ENCODE results near the gene ARHGEF7. TPM values are rescaled to one million over a fixed set of nuclear protein-coding genes. Genes with fewer than 3 reads are reported as not detected.

The ARHGEF7 gene
- total RNA-seq, 4 donors from 2014 or later = 11.5 to 57.2 (median 36.5) TPM

GRCh38 chr13:111131611-111132010 is 16.5 kb downstream of the ARHGEF7 start:
- WGBS, 2 donors = 60 to 61% methylated on average over 4 of the region's 4 CpGs
- DNase-seq = no peak
- Histone ChIP-seq H3K4me1 (no peaks in the 10 kb centered on the region), H3K36me3 (no peaks in the 10 kb centered on the region), H3K27ac (no peak overlapping the region), H3K4me3 (no peak overlapping the region), H3K27me3 (peaks cover 0 to 3% (median 0%) of the 10 kb centered on the region in 4 donors), H3K9me3 (no peaks in the 10 kb centered on the region)
- TF ChIP-seq, protein P1, sequence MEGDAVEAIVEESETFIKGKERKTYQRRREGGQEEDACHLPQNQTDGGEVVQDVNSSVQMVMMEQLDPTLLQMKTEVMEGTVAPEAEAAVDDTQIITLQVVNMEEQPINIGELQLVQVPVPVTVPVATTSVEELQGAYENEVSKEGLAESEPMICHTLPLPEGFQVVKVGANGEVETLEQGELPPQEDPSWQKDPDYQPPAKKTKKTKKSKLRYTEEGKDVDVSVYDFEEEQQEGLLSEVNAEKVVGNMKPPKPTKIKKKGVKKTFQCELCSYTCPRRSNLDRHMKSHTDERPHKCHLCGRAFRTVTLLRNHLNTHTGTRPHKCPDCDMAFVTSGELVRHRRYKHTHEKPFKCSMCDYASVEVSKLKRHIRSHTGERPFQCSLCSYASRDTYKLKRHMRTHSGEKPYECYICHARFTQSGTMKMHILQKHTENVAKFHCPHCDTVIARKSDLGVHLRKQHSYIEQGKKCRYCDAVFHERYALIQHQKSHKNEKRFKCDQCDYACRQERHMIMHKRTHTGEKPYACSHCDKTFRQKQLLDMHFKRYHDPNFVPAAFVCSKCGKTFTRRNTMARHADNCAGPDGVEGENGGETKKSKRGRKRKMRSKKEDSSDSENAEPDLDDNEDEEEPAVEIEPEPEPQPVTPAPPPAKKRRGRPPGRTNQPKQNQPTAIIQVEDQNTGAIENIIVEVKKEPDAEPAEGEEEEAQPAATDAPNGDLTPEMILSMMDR (IDR thresholded peaks at IDR 0.05) = no peak
- TF ChIP-seq POLR2A (IDR thresholded peaks at IDR 0.05) = no peak
- intact Hi-C loops (cut with DNase I) = no loop called here

- WGBS, 2 donors = 84 to 85% methylated on average over 7 of the region's 7 CpGs
- no peaks in the 10 kb centered on the region for H3K9me3 ChIP-seq
- TF ChIP-seq POLR2A (IDR thresholded peaks at IDR 0.05) = no peak
- TF ChIP-seq, protein P1 (IDR thresholded peaks at IDR 0.05) = no peak
- intact Hi-C loops (cut with DNase I) = no loop called here
- no peak overlapping the region for H3K27ac ChIP-seq
- no peaks in the 10 kb centered on the region for H3K4me1 ChIP-seq
- peaks cover 0 to 2% (median 0%) of the 10 kb centered on the region in 4 donors for H3K27me3 ChIP-seq
- H3K36me3 ChIP-seq = no peaks in the 10 kb centered on the region
- no peak for DNase-seq
- no peak overlapping the region for H3K4me3 ChIP-seq
Observed at GRCh38 chr13:111132948-111133347, 17.8 kb downstream of the ARHGEF7 start.

DNA sequence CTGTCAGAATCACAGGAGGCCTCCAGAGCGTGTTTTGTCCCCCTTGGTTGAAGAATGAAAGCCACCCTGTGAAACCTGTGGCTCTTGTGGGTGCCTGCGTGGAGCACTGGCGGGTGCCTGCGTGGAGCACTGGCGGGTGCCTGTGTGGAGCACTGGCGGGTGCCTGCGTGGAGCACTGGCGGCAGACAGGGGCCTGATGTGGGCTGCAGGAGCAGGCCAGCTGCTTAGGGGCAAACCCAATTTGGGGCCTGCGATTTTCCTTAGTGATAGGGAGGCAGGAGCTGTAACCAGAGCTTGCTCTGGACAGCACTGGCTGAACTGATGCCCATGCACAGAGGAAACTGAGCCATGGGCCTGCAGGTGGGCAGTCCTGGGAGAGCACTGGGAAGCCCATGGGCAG is 24.3 kb downstream of the ARHGEF7 start:
- no peak for TF ChIP-seq POLR2A (IDR thresholded peaks at IDR 0.05)
- TF ChIP-seq, protein P1 (IDR thresholded peaks at IDR 0.05) = no peak
- Histone ChIP-seq H3K36me3 (no peaks in the 10 kb centered on the region), H3K4me3 (no peak overlapping the region), H3K27me3 (peaks cover 0 to 24% (median 0%) of the 10 kb centered on the region in 4 donors), H3K27ac (no peak overlapping the region), H3K4me1 (peaks cover 0 to 5% (median 0%) of the 10 kb centered on the region in 3 donors), H3K9me3 (no peaks in the 10 kb centered on the region)
- intact Hi-C loops (cut with DNase I) = no loop called here
- DNase-seq = no peak
- 69 to 96% methylated on average over 4 to 5 of the region's 9 CpGs for WGBS, 2 donors

DNA sequence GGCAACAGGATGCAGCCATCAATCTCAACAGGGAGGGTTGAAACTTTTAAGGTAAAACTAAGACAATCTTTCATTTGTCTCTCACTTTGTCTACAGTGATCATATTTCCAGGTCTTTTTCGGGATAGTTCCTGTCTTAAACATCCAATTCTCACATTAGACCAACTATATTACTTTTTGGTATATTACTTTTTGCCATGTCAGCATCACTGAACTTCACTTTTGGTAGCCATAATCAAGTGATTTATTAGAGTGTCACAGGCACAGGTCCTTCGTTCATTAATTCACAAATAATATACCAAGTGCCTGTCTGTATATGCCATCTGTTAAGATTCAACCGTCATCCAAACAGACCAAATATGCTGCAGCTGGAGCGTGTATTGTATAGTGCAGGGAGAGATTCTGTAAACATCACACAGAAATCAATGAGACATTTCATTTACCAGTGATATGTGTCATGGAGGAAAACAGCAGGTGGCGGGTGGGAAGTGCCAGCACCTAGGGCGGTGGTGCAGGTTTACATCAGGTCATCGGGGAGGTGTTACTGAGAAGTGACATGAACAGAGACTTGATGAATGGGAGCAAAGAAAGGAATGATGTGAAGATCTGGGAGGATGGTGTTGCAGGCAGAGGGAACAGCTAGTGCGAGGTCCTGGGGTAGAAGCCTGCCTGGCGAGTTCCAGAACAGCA is 24.9 kb downstream of the ARHGEF7 start:
- WGBS, 2 donors = 59 to 61% methylated on average over 9 of the region's 9 CpGs
- intact Hi-C loops (cut with DNase I) = no loop called here
- no peaks in the 10 kb centered on the region for H3K36me3 ChIP-seq
- no peaks in the 10 kb centered on the region for H3K9me3 ChIP-seq
- TF ChIP-seq, protein P1 (IDR thresholded peaks at IDR 0.05) = no peak
- H3K4me1 ChIP-seq = peaks cover 0 to 6% (median 0%) of the 10 kb centered on the region in 3 donors
- H3K27me3 ChIP-seq = peaks cover 0 to 26% (median 0%) of the 10 kb centered on the region in 4 donors
- H3K27ac ChIP-seq = no peak overlapping the region
- no peak for DNase-seq
- no peak overlapping the region for H3K4me3 ChIP-seq

- intact Hi-C loops (cut with DNase I) = no loop called here
- no peak overlapping the region for H3K4me3 ChIP-seq
- WGBS, 2 donors = 77 to 80% methylated on average over 6 of the region's 6 CpGs
- no peak overlapping the region for H3K27ac ChIP-seq
- no peak for TF ChIP-seq POLR2A (IDR thresholded peaks at IDR 0.05)
- TF ChIP-seq, protein P1 (IDR thresholded peaks at IDR 0.05) = no peak
- H3K27me3 ChIP-seq = peaks cover 0 to 26% (median 0%) of the 10 kb centered on the region in 4 donors
- no peaks in the 10 kb centered on the region for H3K36me3 ChIP-seq
- no peaks in the 10 kb centered on the region for H3K9me3 ChIP-seq
- peaks cover 0 to 6% (median 0%) of the 10 kb centered on the region in 3 donors for H3K4me1 ChIP-seq
- DNase-seq = no peak
Observed at GRCh38 chr13:111140562-111141105, 25.5 kb downstream of the ARHGEF7 start.
